SK-N-SH treated with all-trans-retinoic acid at 6 μM for 48 hours (cell line): ENCODE results near the gene SUFU.

ENCODE experiments used
- ATAC-seq: fragments of 200-7000 bp; cut with Tn5 transposase; 3 replicates; pipeline ENCODE4 v1.9.1; 2020; ENCODE audit warnings: mild to moderate bottlenecking, moderate library complexity
- ARNTL ChIP-seq: fragments of 450-650 bp; formaldehyde crosslinking; IDR thresholded peaks from 2 replicates; pipeline ENCODE4 v1.5.0; 2020; ENCODE audit warnings: low read depth, mild to moderate bottlenecking, moderate library complexity, borderline replicate concordance
- BACH2 ChIP-seq: fragments of 250-450 bp; sonication (Bioruptor Pico); IDR thresholded peaks from 2 replicates; pipeline ENCODE4 v1.9.0; 2021; ENCODE audit warnings: mild to moderate bottlenecking, borderline replicate concordance
- CSDC2 ChIP-seq: fragments of 250-450 bp; sonication (Bioruptor Pico); IDR thresholded peaks from 2 replicates; pipeline ENCODE4 v1.5.0; 2020; ENCODE audit warnings: mild to moderate bottlenecking, moderate library complexity
- ESRRG ChIP-seq: fragments of 250-450 bp; sonication (Bioruptor Pico); IDR thresholded peaks from 2 replicates; pipeline ENCODE4 v1.6.1; 2021; ENCODE audit warnings: mild to moderate bottlenecking
- GLIS3 ChIP-seq: fragments of 250-450 bp; sonication (Bioruptor Pico); IDR thresholded peaks from 2 replicates; pipeline ENCODE4 v1.5.0; 2020; ENCODE audit warnings: mild to moderate bottlenecking, moderate library complexity
- ISL1 ChIP-seq: fragments of 250-450 bp; sonication (Bioruptor Pico); IDR thresholded peaks from 2 replicates; pipeline ENCODE4 v2.1.2; 2022; ENCODE audit warnings: mild to moderate bottlenecking, moderate library complexity
- OSR1 ChIP-seq: fragments of 250-450 bp; sonication (Bioruptor Pico); IDR thresholded peaks from 2 replicates; pipeline ENCODE4 v1.8.0; 2022; ENCODE audit warnings: moderate library complexity, mild to moderate bottlenecking, inconsistent platforms
- PPARA ChIP-seq: fragments of 250-450 bp; sonication (Bioruptor Pico); IDR thresholded peaks from 2 replicates; pipeline ENCODE4 v1.5.0; 2020; ENCODE audit warnings: mild to moderate bottlenecking, borderline replicate concordance
- SNAI2 ChIP-seq: fragments of 250-450 bp; sonication (Bioruptor Pico); IDR thresholded peaks from 2 replicates; pipeline ENCODE4 v1.5.0; 2020; ENCODE audit warnings: mild to moderate bottlenecking, moderate library complexity
- TCF4 ChIP-seq: fragments of 250-450 bp; sonication (Bioruptor Pico); IDR thresholded peaks from 2 replicates; pipeline ENCODE4 v1.8.0; 2021; ENCODE audit warnings: mild to moderate bottlenecking, moderate library complexity, borderline replicate concordance
- TOX ChIP-seq: fragments of 250-450 bp; sonication (Bioruptor Pico); IDR thresholded peaks from 2 replicates; pipeline ENCODE4 v1.8.0; 2021; ENCODE audit warnings: mild to moderate bottlenecking, moderate library complexity, borderline replicate concordance
- ZC3H10 ChIP-seq: fragments of 250-450 bp; sonication (Bioruptor Pico); IDR thresholded peaks from 2 replicates; pipeline ENCODE4 v1.5.1; 2021; ENCODE audit warnings: mild to moderate bottlenecking, moderate library complexity
- ZFP30 ChIP-seq: fragments of 450-650 bp; formaldehyde crosslinking; IDR thresholded peaks from 2 replicates; pipeline ENCODE4 v1.5.0; 2022; ENCODE audit warnings: mild to moderate bottlenecking, moderate library complexity
- ZNF565 ChIP-seq: fragments of 450-650 bp; formaldehyde crosslinking; conservative IDR thresholded peaks from 2 replicates; pipeline ENCODE4 v1.5.0; 2020; ENCODE audit warnings: low read depth, mild to moderate bottlenecking, moderate library complexity
- ZNF70 ChIP-seq: fragments of 450-650 bp; formaldehyde crosslinking; IDR thresholded peaks from 2 replicates; pipeline ENCODE4 v1.5.0; 2020; ENCODE audit warnings: mild to moderate bottlenecking, moderate library complexity
- ZNF8 ChIP-seq: fragments of 450-650 bp; formaldehyde crosslinking; IDR thresholded peaks from 2 replicates; pipeline ENCODE4 v1.5.0; 2020; ENCODE audit warnings: mild to moderate bottlenecking, moderate library complexity
- TF ChIP-seq, protein P1 (sequence below): fragments of 250-450 bp; sonication (Bioruptor Pico); IDR thresholded peaks from 2 replicates; pipeline ENCODE4 v1.5.1; 2021; ENCODE audit warnings: mild to moderate bottlenecking, moderate library complexity
- TF ChIP-seq, protein P2 (sequence below): fragments of 250-450 bp; sonication (Bioruptor Pico); IDR thresholded peaks from 2 replicates; pipeline ENCODE4 v1.5.1; 2020; ENCODE audit warnings: low read depth, mild to moderate bottlenecking, moderate library complexity
- TF ChIP-seq, protein P3 (sequence below): fragments of 250-450 bp; sonication (Bioruptor Pico); IDR thresholded peaks from 2 replicates; pipeline ENCODE4 v1.8.0; 2021; ENCODE audit warnings: low read depth, mild to moderate bottlenecking, moderate library complexity, borderline replicate concordance
- TF ChIP-seq, protein P4 (sequence below): fragments of 250-450 bp; sonication (Bioruptor Pico); IDR thresholded peaks from 2 replicates; pipeline ENCODE4 v1.5.0; 2020; ENCODE audit warnings: mild to moderate bottlenecking, moderate library complexity
- TF ChIP-seq, protein P5 (sequence below): fragments of 250-450 bp; sonication (Bioruptor Pico); IDR thresholded peaks from 2 replicates; pipeline ENCODE4 v1.8.0; 2020; ENCODE audit warnings: mild to moderate bottlenecking, moderate library complexity, borderline replicate concordance

The SUFU gene

DNA sequence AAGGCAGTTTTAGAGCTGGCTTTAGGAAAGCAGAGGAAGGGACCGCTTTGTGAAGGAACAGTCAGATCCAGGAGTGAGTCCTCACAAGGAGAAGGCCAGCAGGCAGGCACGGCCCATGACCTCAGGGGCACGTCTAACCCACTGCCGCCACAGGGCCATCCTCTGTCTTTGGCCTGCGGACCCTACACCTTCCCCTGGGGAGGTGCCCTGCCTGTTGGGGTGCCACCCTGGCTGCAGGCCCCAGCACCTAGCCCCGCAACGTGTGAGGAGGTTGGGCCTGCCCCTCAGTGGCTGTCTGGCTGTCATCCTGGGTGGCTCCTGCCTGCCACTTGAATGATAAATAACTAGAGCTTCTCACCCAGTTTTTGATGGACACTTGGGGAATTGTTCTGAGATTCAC is 109.5 kb downstream of the SUFU start:
- TF ChIP-seq ZNF8 (CRISPR knock-in tag): no peak
- TF ChIP-seq, protein P1, sequence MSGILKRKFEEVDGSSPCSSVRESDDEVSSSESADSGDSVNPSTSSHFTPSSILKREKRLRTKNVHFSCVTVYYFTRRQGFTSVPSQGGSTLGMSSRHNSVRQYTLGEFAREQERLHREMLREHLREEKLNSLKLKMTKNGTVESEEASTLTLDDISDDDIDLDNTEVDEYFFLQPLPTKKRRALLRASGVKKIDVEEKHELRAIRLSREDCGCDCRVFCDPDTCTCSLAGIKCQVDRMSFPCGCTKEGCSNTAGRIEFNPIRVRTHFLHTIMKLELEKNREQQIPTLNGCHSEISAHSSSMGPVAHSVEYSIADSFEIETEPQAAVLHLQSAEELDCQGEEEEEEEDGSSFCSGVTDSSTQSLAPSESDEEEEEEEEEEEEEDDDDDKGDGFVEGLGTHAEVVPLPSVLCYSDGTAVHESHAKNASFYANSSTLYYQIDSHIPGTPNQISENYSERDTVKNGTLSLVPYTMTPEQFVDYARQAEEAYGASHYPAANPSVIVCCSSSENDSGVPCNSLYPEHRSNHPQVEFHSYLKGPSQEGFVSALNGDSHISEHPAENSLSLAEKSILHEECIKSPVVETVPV: no peak
- no peak for TF ChIP-seq ARNTL (CRISPR knock-in tag)
- TF ChIP-seq SNAI2: no peak
- no peak for TF ChIP-seq TOX
- no peak for TF ChIP-seq GLIS3 (CRISPR knock-in tag)
- no peak for TF ChIP-seq ESRRG (CRISPR knock-in tag)
- TF ChIP-seq TCF4: no peak
- no peak for TF ChIP-seq ZNF565 (CRISPR knock-in tag)
- TF ChIP-seq ZFP30 (CRISPR knock-in tag): no peak
- TF ChIP-seq CSDC2 (CRISPR knock-in tag): no peak
- no peak for TF ChIP-seq OSR1
- TF ChIP-seq, protein P2, sequence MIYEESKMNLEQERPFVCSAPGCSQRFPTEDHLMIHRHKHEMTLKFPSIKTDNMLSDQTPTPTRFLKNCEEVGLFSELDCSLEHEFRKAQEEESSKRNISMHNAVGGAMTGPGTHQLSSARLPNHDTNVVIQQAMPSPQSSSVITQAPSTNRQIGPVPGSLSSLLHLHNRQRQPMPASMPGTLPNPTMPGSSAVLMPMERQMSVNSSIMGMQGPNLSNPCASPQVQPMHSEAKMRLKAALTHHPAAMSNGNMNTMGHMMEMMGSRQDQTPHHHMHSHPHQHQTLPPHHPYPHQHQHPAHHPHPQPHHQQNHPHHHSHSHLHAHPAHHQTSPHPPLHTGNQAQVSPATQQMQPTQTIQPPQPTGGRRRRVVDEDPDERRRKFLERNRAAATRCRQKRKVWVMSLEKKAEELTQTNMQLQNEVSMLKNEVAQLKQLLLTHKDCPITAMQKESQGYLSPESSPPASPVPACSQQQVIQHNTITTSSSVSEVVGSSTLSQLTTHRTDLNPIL: no peak
- TF ChIP-seq ISL1 (CRISPR knock-in tag): no peak
- TF ChIP-seq, protein P3, sequence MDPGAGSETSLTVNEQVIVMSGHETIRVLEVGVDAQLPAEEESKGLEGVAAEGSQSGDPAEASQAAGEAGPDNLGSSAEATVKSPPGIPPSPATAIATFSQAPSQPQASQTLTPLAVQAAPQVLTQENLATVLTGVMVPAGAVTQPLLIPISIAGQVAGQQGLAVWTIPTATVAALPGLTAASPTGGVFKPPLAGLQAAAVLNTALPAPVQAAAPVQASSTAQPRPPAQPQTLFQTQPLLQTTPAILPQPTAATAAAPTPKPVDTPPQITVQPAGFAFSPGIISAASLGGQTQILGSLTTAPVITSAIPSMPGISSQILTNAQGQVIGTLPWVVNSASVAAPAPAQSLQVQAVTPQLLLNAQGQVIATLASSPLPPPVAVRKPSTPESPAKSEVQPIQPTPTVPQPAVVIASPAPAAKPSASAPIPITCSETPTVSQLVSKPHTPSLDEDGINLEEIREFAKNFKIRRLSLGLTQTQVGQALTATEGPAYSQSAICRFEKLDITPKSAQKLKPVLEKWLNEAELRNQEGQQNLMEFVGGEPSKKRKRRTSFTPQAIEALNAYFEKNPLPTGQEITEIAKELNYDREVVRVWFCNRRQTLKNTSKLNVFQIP: no peak
- TF ChIP-seq ZNF70 (CRISPR knock-in tag): no peak
- no peak for TF ChIP-seq BACH2 (CRISPR knock-in tag)
- ATAC-seq: no peak

DNA sequence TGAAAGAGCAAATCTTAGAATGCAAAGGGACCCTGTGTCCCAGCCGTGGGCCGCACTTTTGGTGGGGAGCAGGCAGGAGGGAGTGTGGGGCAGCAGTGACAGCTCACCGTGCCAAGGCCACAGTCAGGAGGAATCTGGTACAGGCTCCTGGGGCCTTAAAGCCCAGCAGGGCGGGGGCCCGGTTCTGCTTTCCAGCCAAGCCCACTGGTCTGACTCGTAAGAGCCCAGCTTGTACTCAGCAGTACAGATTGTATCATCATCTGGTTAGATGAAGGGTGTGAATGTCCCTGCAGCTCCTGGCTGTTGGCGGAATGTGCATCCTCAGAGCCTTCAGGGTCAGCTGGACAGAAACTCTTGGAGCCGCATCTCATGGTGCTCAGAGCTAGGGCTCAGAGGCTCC is 110.0 kb downstream of the SUFU start:
- ATAC-seq: no peak
- TF ChIP-seq ZNF565 (CRISPR knock-in tag): no peak
- TF ChIP-seq, protein P4, sequence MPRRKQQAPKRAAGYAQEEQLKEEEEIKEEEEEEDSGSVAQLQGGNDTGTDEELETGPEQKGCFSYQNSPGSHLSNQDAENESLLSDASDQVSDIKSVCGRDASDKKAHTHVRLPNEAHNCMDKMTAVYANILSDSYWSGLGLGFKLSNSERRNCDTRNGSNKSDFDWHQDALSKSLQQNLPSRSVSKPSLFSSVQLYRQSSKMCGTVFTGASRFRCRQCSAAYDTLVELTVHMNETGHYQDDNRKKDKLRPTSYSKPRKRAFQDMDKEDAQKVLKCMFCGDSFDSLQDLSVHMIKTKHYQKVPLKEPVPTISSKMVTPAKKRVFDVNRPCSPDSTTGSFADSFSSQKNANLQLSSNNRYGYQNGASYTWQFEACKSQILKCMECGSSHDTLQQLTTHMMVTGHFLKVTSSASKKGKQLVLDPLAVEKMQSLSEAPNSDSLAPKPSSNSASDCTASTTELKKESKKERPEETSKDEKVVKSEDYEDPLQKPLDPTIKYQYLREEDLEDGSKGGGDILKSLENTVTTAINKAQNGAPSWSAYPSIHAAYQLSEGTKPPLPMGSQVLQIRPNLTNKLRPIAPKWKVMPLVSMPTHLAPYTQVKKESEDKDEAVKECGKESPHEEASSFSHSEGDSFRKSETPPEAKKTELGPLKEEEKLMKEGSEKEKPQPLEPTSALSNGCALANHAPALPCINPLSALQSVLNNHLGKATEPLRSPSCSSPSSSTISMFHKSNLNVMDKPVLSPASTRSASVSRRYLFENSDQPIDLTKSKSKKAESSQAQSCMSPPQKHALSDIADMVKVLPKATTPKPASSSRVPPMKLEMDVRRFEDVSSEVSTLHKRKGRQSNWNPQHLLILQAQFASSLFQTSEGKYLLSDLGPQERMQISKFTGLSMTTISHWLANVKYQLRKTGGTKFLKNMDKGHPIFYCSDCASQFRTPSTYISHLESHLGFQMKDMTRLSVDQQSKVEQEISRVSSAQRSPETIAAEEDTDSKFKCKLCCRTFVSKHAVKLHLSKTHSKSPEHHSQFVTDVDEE (CRISPR knock-in tag): no peak
- no peak for TF ChIP-seq ISL1 (CRISPR knock-in tag)
- no peak for TF ChIP-seq BACH2 (CRISPR knock-in tag)
- TF ChIP-seq, protein P2: no peak
- no peak for TF ChIP-seq ESRRG (CRISPR knock-in tag)
- no peak for TF ChIP-seq ZNF8 (CRISPR knock-in tag)
- TF ChIP-seq ZC3H10: no peak

DNA sequence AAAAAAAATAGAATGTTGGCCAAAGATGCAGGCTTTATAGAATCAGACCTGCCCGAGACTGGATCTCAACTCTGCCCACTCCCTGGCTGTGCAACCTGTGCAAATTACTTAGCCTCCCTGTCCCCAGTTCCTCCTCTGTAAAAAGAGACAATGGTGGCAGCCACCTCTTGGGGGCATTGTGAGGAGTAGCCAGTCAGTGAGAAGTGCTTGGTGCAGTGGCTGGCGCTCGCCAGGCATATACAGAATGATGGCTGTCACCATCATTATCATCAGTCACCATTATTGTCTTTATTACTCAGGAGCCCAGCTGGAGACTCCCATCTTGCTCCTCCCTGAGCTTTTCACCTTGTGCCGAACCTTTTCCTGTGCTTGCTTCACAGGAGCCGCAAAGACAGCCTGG is 111.1 kb downstream of the SUFU start:
- TF ChIP-seq ZNF70 (CRISPR knock-in tag): no peak
- TF ChIP-seq ISL1 (CRISPR knock-in tag): no peak
- TF ChIP-seq, protein P1: no peak
- no peak for TF ChIP-seq PPARA (CRISPR knock-in tag)
- no peak for TF ChIP-seq SNAI2
- TF ChIP-seq, protein P5, sequence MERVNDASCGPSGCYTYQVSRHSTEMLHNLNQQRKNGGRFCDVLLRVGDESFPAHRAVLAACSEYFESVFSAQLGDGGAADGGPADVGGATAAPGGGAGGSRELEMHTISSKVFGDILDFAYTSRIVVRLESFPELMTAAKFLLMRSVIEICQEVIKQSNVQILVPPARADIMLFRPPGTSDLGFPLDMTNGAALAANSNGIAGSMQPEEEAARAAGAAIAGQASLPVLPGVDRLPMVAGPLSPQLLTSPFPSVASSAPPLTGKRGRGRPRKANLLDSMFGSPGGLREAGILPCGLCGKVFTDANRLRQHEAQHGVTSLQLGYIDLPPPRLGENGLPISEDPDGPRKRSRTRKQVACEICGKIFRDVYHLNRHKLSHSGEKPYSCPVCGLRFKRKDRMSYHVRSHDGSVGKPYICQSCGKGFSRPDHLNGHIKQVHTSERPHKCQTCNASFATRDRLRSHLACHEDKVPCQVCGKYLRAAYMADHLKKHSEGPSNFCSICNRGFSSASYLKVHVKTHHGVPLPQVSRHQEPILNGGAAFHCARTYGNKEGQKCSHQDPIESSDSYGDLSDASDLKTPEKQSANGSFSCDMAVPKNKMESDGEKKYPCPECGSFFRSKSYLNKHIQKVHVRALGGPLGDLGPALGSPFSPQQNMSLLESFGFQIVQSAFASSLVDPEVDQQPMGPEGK (CRISPR knock-in tag): no peak
- TF ChIP-seq, protein P3: no peak
- TF ChIP-seq, protein P4 (CRISPR knock-in tag): no peak
- TF ChIP-seq ARNTL (CRISPR knock-in tag): no peak
- ATAC-seq: no peak
